IMR-90 (cell line): ENCODE data around the gene C12orf50.

ENCODE experiments used
- CEBPB ChIP-seq: IDR thresholded peaks from 2 replicates; pipeline ENCODE4 v1.6.1; 2012; ENCODE audit warnings: low read depth, low read length, improper control_type of control experiment
- CHD1 ChIP-seq: IDR thresholded peaks from 2 replicates; pipeline ENCODE4 v1.6.1; 2012; ENCODE audit warnings: low read depth, low read length, improper control_type of control experiment
- CTCF ChIP-seq: conservative IDR thresholded peaks from 2 replicates; pipeline ENCODE4 v1.5.1; 2012; ENCODE audit warnings: mild to moderate bottlenecking, low read depth, low read length, improper control_type of control experiment
- MAFK ChIP-seq: IDR thresholded peaks from 2 replicates; pipeline ENCODE4 v1.6.1; 2012; ENCODE audit warnings: low read depth, low read length, improper control_type of control experiment
- POLR2A ChIP-seq: IDR thresholded peaks from 2 replicates; pipeline ENCODE4 v1.6.1; 2012; ENCODE audit warnings: mild to moderate bottlenecking, low read depth, low read length
- RFX5 ChIP-seq: IDR thresholded peaks from 2 replicates; pipeline ENCODE4 v1.8.0; 2012; ENCODE audit warnings: low read depth, mild to moderate bottlenecking, low read length, moderate library complexity
- TF ChIP-seq, protein P1 (sequence below): fragments of 150-350 bp; IDR thresholded peaks from 2 replicates; pipeline ENCODE4 v1.6.1; 2017; ENCODE audit warnings: mild to moderate bottlenecking, antibody characterized with exemption, low read length, low read depth
- TF ChIP-seq, protein P2 (sequence below): fragments of 150-350 bp; IDR thresholded peaks from 2 replicates; pipeline ENCODE4 v1.6.1; 2016; ENCODE audit warnings: low read depth, mild to moderate bottlenecking, low read length, moderate library complexity, borderline replicate concordance

- TF ChIP-seq CTCF (no peak), CHD1 (no peak), POLR2A (no peak), CEBPB (peak; percentile 79), RFX5 (no peak), MAFK (no peak)
- TF ChIP-seq, protein P1, sequence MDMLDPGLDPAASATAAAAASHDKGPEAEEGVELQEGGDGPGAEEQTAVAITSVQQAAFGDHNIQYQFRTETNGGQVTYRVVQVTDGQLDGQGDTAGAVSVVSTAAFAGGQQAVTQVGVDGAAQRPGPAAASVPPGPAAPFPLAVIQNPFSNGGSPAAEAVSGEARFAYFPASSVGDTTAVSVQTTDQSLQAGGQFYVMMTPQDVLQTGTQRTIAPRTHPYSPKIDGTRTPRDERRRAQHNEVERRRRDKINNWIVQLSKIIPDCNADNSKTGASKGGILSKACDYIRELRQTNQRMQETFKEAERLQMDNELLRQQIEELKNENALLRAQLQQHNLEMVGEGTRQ, result no peak
- TF ChIP-seq, protein P2, sequence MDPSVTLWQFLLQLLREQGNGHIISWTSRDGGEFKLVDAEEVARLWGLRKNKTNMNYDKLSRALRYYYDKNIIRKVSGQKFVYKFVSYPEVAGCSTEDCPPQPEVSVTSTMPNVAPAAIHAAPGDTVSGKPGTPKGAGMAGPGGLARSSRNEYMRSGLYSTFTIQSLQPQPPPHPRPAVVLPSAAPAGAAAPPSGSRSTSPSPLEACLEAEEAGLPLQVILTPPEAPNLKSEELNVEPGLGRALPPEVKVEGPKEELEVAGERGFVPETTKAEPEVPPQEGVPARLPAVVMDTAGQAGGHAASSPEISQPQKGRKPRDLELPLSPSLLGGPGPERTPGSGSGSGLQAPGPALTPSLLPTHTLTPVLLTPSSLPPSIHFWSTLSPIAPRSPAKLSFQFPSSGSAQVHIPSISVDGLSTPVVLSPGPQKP, result no peak
Measured at GRCh38 chr12:88036353-88036965, 7.3 kb upstream of the C12orf50 start.
